GM12892 (cell line): ENCODE measurements around the gene STAMBPL1.

Experiments used
- POLR2A ChIP-seq: IDR thresholded peaks from 2 replicates; pipeline ENCODE4 v1.6.1; 2011; ENCODE audit warnings: low read depth, low read length, control low read depth
- POLR2AphosphoS5 ChIP-seq: IDR thresholded peaks from 2 replicates; pipeline ENCODE4 v1.6.1; 2011; ENCODE audit warnings: low read depth, low read length, control low read depth
- TAF1 ChIP-seq: IDR thresholded peaks from 2 replicates; pipeline ENCODE4 v1.6.1; 2011; ENCODE audit warnings: low read depth, mild to moderate bottlenecking, control low read depth, low read length, borderline replicate concordance

- TF ChIP-seq POLR2A: no peak
- no peak for TF ChIP-seq TAF1
- TF ChIP-seq POLR2AphosphoS5: no peak
Observed at GRCh38 chr10:88916231-88916630, 36.2 kb downstream of the STAMBPL1 start.
